Left lung (tissue), 10 donors: ENCODE measurements around the gene AKAP13. TPM values are rescaled to one million over a fixed set of nuclear protein-coding genes. Genes with fewer than 3 reads are reported as not detected.

Experiments
- ATAC-seq: fragments of 200-7000 bp; cut with Tn5 transposase; one replicate; pipeline ENCODE4 v1.9.1; 2020; ENCODE audit warnings: moderate library complexity
- DNase-seq, 4 donors: peaks; one replicate each; pipeline ENCODE4 v3.0.0-alpha.2; 2013 to 2020
- H3K27ac ChIP-seq, 2 donors: fragments of 200-600 bp; sonication (generic) in 1 of 2; one replicate each; pipeline versions ENCODE4 v1.5.0 to v1.8.0; 2020 to 2021
- H3K27me3 ChIP-seq, 2 donors: fragments of 200-600 bp; sonication (generic) in 1 of 2; one replicate each; pipeline versions ENCODE4 v1.5.0 to v1.8.0; 2020 to 2021
- H3K36me3 ChIP-seq, 2 donors: fragments of 200-600 bp; sonication (generic) in 1 of 2; one replicate each; pipeline versions ENCODE4 v1.5.0 to v1.8.0; 2020 to 2021
- H3K4me1 ChIP-seq, 2 donors: fragments of 200-600 bp; one replicate each; pipeline ENCODE4 v1.8.0; 2021
- H3K4me3 ChIP-seq, 2 donors: fragments of 200-600 bp; sonication (generic) in 1 of 2; one replicate each; pipeline versions ENCODE4 v1.5.0 to v1.8.0; 2020 to 2021; ENCODE audit warnings: mild to moderate bottlenecking in 1 of 2
- H3K9me3 ChIP-seq, 2 donors: fragments of 200-600 bp; sonication (generic) in 1 of 2; one replicate each; pipeline versions ENCODE4 v1.5.0 to v1.8.0; 2020 to 2021
- CTCF ChIP-seq, 2 donors: fragments of 200-600 bp; sonication (generic) in 1 of 2; IDR thresholded peaks; one replicate each; pipeline versions ENCODE4 v1.5.0 to v1.8.0; 2021; ENCODE audit warnings: antibody characterized with exemption in 2 of 2
- intact Hi-C, 2 donors: fragments of 100-400 bp; cut with DNase I; formaldehyde crosslinking; loops; one replicate each; pipeline versions ENCODE4 v1.11.2 to v1.14.2; 2022
- polyA plus RNA-seq, 6 donors: library from polyadenylated mRNA; unstranded; fragments of 120-200 nt; gene quantifications; one replicate each; pipeline ENCODE4 v1.2.1, GENCODE V29; 2013; ENCODE audit not compliant: insufficient read length in 6 of 6
- total RNA-seq, 2 donors: library from RNA; stranded (reverse); fragmentation: NEBNext Ultra II Directional; extraction: Animal tissue kit (Norgen Biotek cat#: 25700); gene quantifications; one replicate each; pipeline ENCODE4 v1.2.1, GENCODE V29; 2021
- donor health status: DM: no; HTN: yes; CAD: no.
- donor health status: DM: no; HTN: no; CAD: no.

The AKAP13 gene
- total and polyA plus RNA-seq, 8 donors: 93.6 to 346 (median 102) TPM

- ATAC-seq: peak; percentile 20
- Histone ChIP-seq H3K9me3 (no peaks in the 10 kb centered on the region), H3K36me3 (peaks cover 0 to 50% of the 10 kb centered on the region in 2 donors), H3K27ac (peak overlapping the region in 1 of 2 donors; percentile 56), H3K27me3 (no peaks in the 10 kb centered on the region), H3K4me3 (no peak overlapping the region), H3K4me1 (peaks cover 0 to 61% of the 10 kb centered on the region in 2 donors)
- no peak for DNase-seq
- no peak for TF ChIP-seq CTCF (IDR thresholded peaks at IDR 0.05)
- intact Hi-C loops: no loop called here
These were observed 218.5 kb downstream of the AKAP13 start for GRCh38 chr15:85598718-85599398.

GRCh38 chr15:85600001-85600400, 219.6 kb downstream of the AKAP13 start:
- DNase-seq (no peak), ATAC-seq (no peak)
- Histone ChIP-seq H3K27me3 (no peaks in the 10 kb centered on the region), H3K9me3 (no peaks in the 10 kb centered on the region), H3K36me3 (peaks cover 0 to 55% of the 10 kb centered on the region in 2 donors), H3K4me1 (peaks cover 0 to 58% of the 10 kb centered on the region in 2 donors), H3K27ac (peak overlapping the region in 1 of 2 donors; percentile 56), H3K4me3 (no peak overlapping the region)
- TF ChIP-seq CTCF (IDR thresholded peaks at IDR 0.05): no peak
- intact Hi-C loops: no loop called here

DNA sequence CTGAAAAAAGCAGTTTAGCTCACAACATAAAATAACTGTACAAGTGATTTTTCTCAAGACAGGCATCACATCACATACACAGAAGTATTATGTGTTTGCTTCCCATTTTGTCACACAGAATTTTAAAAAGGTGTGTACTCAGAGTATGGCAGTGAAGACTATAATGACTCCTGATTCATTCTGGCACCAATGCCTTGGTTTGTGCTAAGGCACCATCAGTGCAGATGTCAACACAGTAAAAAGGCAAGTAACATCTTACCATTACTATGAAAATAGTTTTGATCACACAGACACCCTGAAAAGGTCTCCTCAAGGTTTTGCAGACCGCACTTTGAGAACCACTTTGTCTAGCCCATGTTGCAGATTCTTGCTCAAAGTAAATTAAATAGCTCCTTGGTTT, 222.8 kb downstream of the AKAP13 start:
- Histone ChIP-seq H3K36me3 (peaks cover 0 to 44% of the 10 kb centered on the region in 2 donors), H3K27me3 (no peaks in the 10 kb centered on the region), H3K4me1 (peaks cover 14 to 51% of the 10 kb centered on the region in 2 donors), H3K9me3 (no peaks in the 10 kb centered on the region), H3K27ac (no peak overlapping the region), H3K4me3 (no peak overlapping the region)
- intact Hi-C loops: no loop called here
- DNase-seq (no peak), ATAC-seq (no peak)
- TF ChIP-seq CTCF (IDR thresholded peaks at IDR 0.05): no peak

- TF ChIP-seq CTCF (IDR thresholded peaks at IDR 0.05): no peak
- ATAC-seq: no peak
- Histone ChIP-seq H3K27ac (no peak overlapping the region), H3K36me3 (peaks cover 0 to 39% of the 10 kb centered on the region in 2 donors), H3K9me3 (no peaks in the 10 kb centered on the region), H3K4me1 (peaks cover 19 to 50% of the 10 kb centered on the region in 2 donors), H3K27me3 (no peaks in the 10 kb centered on the region), H3K4me3 (no peak overlapping the region)
- no peak for DNase-seq
- intact Hi-C loops: no loop called here
These were observed 223.3 kb downstream of the AKAP13 start for GRCh38 chr15:85603703-85604102.

GRCh38 chr15:85604194-85604593, 223.8 kb downstream of the AKAP13 start:
- peaks cover 19 to 45% of the 10 kb centered on the region in 2 donors for H3K4me1 ChIP-seq
- no peaks in the 10 kb centered on the region for H3K27me3 ChIP-seq
- H3K27ac ChIP-seq: no peak overlapping the region
- intact Hi-C loops: no loop called here
- no peak for DNase-seq
- H3K36me3 ChIP-seq: peaks cover 0 to 36% of the 10 kb centered on the region in 2 donors
- no peak for TF ChIP-seq CTCF (IDR thresholded peaks at IDR 0.05)
- ATAC-seq: no peak
- H3K9me3 ChIP-seq: no peaks in the 10 kb centered on the region
- H3K4me3 ChIP-seq: no peak overlapping the region
